Common myeloid progenitor, CD34-positive (primary cell): ENCODE data around the gene ZNF438.

Source experiments
- CTCF ChIA-PET: fragments of 350-600 bp; sonication (Branson Sonifier 250); formaldehyde crosslinking; loops from one replicate; lab custom pipeline; 2021; ENCODE audit warnings: antibody characterized with exemption; lab: Charles Lee
- POLR2A ChIA-PET: fragments of 350-600 bp; sonication (Branson Sonifier 250); formaldehyde crosslinking; loops from one replicate; lab custom pipeline; 2021; ENCODE audit warnings: antibody characterized with exemption; lab: Charles Lee
- DNase-seq, 3 donors: peaks; one replicate each; pipeline versions ENCODE4 v3.0.0 to v3.0.0-alpha.2; 2013
- H3K27ac ChIP-seq, 2 experiments: 1 replicate in 1 of 2; 2 replicates in 1 of 2; pipeline ENCODE4 v1.7.0; 2013; ENCODE audit warnings: inconsistent platforms in 2 of 2, low read length in 2 of 2, mild to moderate bottlenecking in 2 of 2, low read depth in 1 of 2, moderate library complexity in 1 of 2; ENCODE audit not compliant: severe bottlenecking in 2 of 2, insufficient read depth in 1 of 2, poor library complexity in 1 of 2
- H3K27me3 ChIP-seq, 5 experiments: replicated peaks in 2 of 5; 1 replicate in 3 of 5; 2 replicates in 2 of 5; pipeline versions ENCODE4 v1.6.1 to v1.7.0; 2013; ENCODE audit warnings: low read length in 4 of 5, mild to moderate bottlenecking in 2 of 5, moderate library complexity in 2 of 5, inconsistent platforms in 1 of 5; ENCODE audit not compliant: insufficient read depth in 5 of 5, control insufficient read depth in 4 of 5
- H3K36me3 ChIP-seq, 4 experiments: 1 replicate in 2 of 4; 2 replicates in 2 of 4; pipeline versions ENCODE4 v1.6.1 to v1.7.0; 2013; ENCODE audit warnings: low read length in 3 of 4, control low read depth in 1 of 4, mild to moderate bottlenecking in 1 of 4; ENCODE audit not compliant: control insufficient read depth in 4 of 4, insufficient read depth in 4 of 4
- H3K4me1 ChIP-seq, 4 experiments: 1 replicate in 3 of 4; 2 replicates in 1 of 4; pipeline versions ENCODE4 v1.6.1 to v1.7.1; 2013; ENCODE audit warnings: low read length in 3 of 4, mild to moderate bottlenecking in 3 of 4, control low read depth in 1 of 4, inconsistent platforms in 1 of 4, moderate library complexity in 1 of 4; ENCODE audit not compliant: control insufficient read depth in 4 of 4, insufficient read depth in 4 of 4; ENCODE audit errors: control extremely low read depth in 1 of 4
- H3K4me3 ChIP-seq, 7 experiments: 1 replicate in 4 of 7; 2 replicates in 3 of 7; pipeline versions ENCODE4 v1.5.1 to v1.7.0; 2013; ENCODE audit warnings: mild to moderate bottlenecking in 7 of 7, low read length in 6 of 7, moderate library complexity in 6 of 7, inconsistent platforms in 2 of 7, low read depth in 2 of 7, control low read depth in 1 of 7; ENCODE audit not compliant: insufficient read depth in 4 of 7, control insufficient read depth in 1 of 7; ENCODE audit errors: extremely low read depth in 1 of 7
- H3K9me3 ChIP-seq, 5 experiments: 1 replicate in 4 of 5; 2 replicates in 1 of 5; pipeline versions ENCODE4 v1.6.1 to v1.7.1; 2013; ENCODE audit warnings: low read length in 4 of 5, mild to moderate bottlenecking in 2 of 5, inconsistent platforms in 1 of 5, low read depth in 1 of 5, moderate library complexity in 1 of 5; ENCODE audit not compliant: control insufficient read depth in 4 of 5, insufficient read depth in 2 of 5; ENCODE audit errors: control extremely low read depth in 1 of 5
- WGBS: methylation state at CpG from one replicate; pipeline ENCODE4 v1.1.5; 2013; ENCODE audit not compliant: insufficient coverage; 5-methylcytosine and 5-hydroxymethylcytosine counted together

The ZNF438 gene

DNA sequence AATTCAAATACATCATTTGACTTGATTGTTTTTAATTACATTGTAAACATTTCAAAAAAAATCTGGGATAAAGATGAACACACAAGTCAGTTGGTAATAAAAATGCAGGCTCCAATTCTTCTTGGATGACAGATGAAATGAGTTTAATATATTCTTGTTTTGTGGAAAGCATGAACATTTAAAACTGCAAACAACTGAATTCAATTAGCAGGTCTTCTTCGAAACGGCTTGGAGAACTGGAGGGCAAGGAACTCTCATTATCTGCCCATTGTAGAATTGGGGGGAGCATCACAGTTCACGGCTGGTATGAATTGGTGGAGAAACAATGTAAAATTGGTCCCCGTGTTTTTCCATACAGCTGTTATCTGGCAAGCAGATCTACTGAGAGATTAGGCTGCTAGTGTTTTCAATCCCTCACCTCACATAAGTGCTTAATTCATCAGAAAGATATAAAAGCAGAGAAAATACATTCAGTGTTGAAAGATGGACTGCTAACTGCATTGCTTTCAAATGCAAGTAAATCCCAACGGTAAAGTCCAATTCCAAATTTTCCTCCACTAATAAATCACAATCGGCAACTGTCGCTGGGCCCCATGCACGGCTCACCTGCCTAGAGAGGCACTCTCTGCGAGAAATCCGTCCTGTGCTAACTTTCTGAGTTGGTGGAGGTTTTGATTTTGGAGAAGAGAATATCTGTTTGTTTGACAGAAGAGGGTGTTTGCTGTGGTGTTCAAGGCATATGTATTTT, 199.5 kb downstream of the ZNF438 start:
- H3K36me3 ChIP-seq, result no peaks in the 10 kb centered on the region
- 80% methylated on average over 1 of the region's 10 CpGs for WGBS
- peaks cover 0 to 6% (median 0%) of the 10 kb centered on the region in 4 experiments for H3K4me1 ChIP-seq
- H3K27ac ChIP-seq, result no peak overlapping the region
- no peaks in the 10 kb centered on the region for H3K9me3 ChIP-seq
- CTCF ChIA-PET, result no interaction called here
- no peaks in the 10 kb centered on the region for H3K27me3 ChIP-seq
- H3K4me3 ChIP-seq, result no peak overlapping the region
- POLR2A ChIA-PET, result no interaction called here
- DNase-seq, result no peak

DNA sequence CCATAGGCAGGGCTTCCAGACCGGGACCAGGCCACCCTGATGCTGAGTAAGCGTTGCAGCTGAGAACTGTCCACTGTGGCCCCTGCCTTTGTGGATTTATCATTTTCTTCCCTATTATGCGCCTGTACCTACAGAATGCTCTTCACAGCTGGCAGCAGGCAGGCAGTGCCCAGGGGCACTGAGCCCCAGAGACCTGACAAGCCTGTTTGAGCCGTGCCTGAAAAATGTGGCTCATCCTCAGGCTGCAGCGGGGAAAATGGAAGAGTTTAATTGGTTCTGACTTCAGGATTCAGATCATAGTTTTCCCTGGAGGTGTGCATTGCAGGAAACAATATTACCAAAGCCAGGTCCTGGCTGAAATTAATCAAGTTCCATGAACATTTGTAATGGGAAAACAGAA, 200.2 kb downstream of the ZNF438 start:
- WGBS, result 91% methylated on average over 5 of the region's 5 CpGs
- DNase-seq, result no peak
- CTCF ChIA-PET, result interaction anchor here (1.1 kb wide), 1 partner anchor 142 kb away, joined by 3 read pairs; no protein-coding TSS in a partner anchor

DNA sequence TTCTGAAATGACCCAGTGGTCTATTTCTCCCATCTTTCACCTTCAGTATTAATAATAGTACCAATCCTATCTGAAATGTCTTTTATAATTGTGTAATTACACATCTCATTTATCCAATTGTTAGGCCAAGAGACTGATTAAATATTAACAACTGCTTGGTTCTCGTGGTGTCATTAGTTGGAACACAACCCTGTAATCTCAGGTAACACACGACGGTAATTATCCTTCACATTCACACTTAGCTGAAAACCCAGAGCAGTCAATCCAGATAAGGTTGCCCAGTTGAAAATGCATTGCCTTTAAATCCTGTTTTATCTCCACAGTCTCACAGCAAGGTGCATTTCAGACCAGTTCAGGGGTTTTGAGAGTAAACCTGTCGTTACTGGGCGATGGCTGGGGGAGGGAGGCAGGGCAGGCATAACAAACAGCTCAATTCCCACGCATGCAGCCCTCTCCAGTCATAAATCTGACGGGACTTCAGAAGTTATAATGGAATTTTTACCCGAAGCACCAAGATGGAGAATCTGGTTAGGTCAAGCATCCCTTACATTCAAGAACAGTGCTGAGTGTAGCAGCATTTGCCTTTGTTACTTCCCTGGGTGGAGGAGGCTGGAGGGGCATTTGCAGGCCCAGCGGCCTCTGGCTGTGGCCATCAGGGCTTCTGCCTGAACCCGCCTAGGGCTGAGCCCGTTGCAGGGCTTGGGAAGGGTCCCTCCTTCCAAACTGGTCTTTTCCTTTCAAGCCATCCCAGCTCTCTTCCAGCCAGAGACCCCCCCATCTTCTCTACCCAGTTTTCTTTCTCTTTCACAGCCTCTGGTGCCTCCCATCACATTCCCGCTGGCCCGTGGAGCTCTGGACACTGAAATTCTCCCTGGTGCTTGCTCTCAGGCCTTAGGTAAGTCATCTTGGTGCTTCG, 201.1 kb downstream of the ZNF438 start:
- H3K9me3 ChIP-seq, result no peaks in the 10 kb centered on the region
- no peak overlapping the region for H3K4me3 ChIP-seq
- ChIA-PET CTCF (interaction anchor here (1.1 kb wide), 1 partner anchor 143 kb away, joined by 3 read pairs; no protein-coding TSS in a partner anchor), POLR2A (interaction anchor here (0.6 kb wide), 1 partner anchor 13 kb away, joined by 3 read pairs; no protein-coding TSS in a partner anchor)
- WGBS, result 89% methylated on average over 9 of the region's 14 CpGs
- H3K36me3 ChIP-seq, result no peaks in the 10 kb centered on the region
- H3K27me3 ChIP-seq, result no peaks in the 10 kb centered on the region
- peaks cover 0 to 6% (median 0%) of the 10 kb centered on the region in 4 experiments for H3K4me1 ChIP-seq
- peak in 1 of 3 donors; percentile 7 for DNase-seq
- no peak overlapping the region for H3K27ac ChIP-seq

More for the DNA sequence above, 200.2 kb downstream of the ZNF438 start:
- Histone ChIP-seq H3K36me3 (no peaks in the 10 kb centered on the region), H3K9me3 (no peaks in the 10 kb centered on the region), H3K4me1 (peaks cover 0 to 6% (median 0%) of the 10 kb centered on the region in 4 experiments), H3K27me3 (no peaks in the 10 kb centered on the region), H3K4me3 (no peak overlapping the region), H3K27ac (no peak overlapping the region)
- POLR2A ChIA-PET, result no interaction called here

DNA sequence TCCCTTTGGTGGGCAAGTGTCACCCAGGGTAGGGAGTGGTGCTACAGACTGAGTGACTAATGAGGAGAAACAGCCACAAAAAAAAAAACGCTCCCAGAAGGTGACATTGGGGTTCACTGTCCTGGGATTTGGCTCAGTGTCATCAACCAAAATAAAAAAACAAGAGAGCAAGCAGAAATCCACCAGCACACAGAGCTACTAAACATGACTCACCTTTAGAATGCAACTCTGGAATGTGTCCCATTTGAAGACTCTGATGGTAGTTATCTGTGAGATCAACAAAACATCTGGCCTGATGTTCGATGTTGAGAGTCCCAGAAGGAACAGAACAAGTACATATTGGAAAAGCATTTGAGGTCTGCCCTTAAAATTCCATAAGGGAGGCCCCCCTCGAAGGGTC, 201.8 kb downstream of the ZNF438 start:
- Histone ChIP-seq H3K36me3 (no peaks in the 10 kb centered on the region), H3K4me3 (no peak overlapping the region), H3K27me3 (no peaks in the 10 kb centered on the region), H3K27ac (no peak overlapping the region), H3K4me1 (peaks cover 0 to 6% (median 0%) of the 10 kb centered on the region in 4 experiments), H3K9me3 (no peaks in the 10 kb centered on the region)
- ChIA-PET POLR2A (interaction anchor here (0.6 kb wide), 1 partner anchor 12 kb away, joined by 3 read pairs; no protein-coding TSS in a partner anchor), CTCF (interaction anchor here (0.9 kb wide), 1 partner anchor 11 kb away, joined by 4 read pairs; no protein-coding TSS in a partner anchor)
- DNase-seq, result no peak
- 100% methylated on average over 1 of the region's 3 CpGs for WGBS

DNA sequence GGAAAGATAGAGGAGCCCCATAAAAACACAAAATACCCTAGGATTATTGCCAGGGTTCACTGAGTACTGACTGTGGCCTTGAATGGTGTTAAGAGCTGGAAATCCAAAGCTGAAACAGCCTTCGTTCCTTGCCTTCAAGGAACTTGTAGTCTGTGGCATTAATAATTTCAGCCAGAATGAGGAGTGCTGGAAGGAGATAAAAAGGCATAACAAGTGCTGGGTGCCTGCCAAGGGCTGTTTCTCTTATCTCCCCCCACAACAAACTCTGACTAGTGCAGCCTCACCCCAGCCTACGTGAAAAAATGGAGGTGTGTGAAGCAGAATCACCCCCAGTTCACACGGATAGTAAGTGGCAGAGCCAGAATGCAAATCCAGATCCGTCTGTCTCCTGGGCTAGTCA, 203.0 kb downstream of the ZNF438 start:
- Histone ChIP-seq H3K27ac (no peak overlapping the region), H3K4me3 (no peak overlapping the region), H3K27me3 (no peaks in the 10 kb centered on the region), H3K36me3 (no peaks in the 10 kb centered on the region), H3K4me1 (peaks cover 0 to 6% (median 0%) of the 10 kb centered on the region in 4 experiments), H3K9me3 (no peaks in the 10 kb centered on the region)
- WGBS, result 75% methylated on average over 4 of the region's 4 CpGs
- ChIA-PET POLR2A (no interaction called here), CTCF (interaction anchor here (0.9 kb wide), 1 partner anchor 12 kb away, joined by 4 read pairs; no protein-coding TSS in a partner anchor)
- peak; percentile 52 to 81 (median 72) for DNase-seq

DNA sequence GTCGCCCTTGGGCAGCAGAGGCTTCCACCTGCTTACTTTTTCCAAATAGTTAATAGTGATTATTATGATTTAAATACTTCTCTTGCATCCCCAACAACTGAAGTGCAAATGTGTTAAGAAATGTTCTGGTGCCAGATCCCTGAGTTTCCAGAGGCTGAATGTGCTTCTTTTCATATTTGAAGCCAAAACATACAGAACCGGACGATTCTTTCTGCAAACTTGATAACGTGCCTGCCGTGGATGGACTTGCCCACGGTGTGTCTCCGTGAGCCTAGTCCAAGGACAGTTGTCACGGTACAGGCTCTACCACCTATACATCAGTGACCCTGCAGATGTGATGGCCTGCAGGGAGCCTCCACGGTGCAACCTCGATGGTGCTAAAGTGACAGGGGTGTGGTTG, 203.5 kb downstream of the ZNF438 start:
- Histone ChIP-seq H3K4me1 (peaks cover 0 to 6% (median 0%) of the 10 kb centered on the region in 4 experiments), H3K36me3 (no peaks in the 10 kb centered on the region), H3K9me3 (no peaks in the 10 kb centered on the region), H3K4me3 (no peak overlapping the region), H3K27me3 (no peaks in the 10 kb centered on the region), H3K27ac (no peak overlapping the region)
- POLR2A ChIA-PET, result no interaction called here
- no peak for DNase-seq
- 71% methylated on average over 7 of the region's 10 CpGs for WGBS
- CTCF ChIA-PET, result no interaction called here
